Measurements from ENCODE around the gene ATP6V1F. TPM values are rescaled to one million over a fixed set of nuclear protein-coding genes. Genes with fewer than 3 reads are reported as not detected.
A peak's percentile ranks its signal among the peaks of the same experiment; 100 is the strongest.

Gene ATP6V1F
- total RNA-seq, 6 experiments from 2014 or later = 179 to 212 (median 193) TPM

DNA sequence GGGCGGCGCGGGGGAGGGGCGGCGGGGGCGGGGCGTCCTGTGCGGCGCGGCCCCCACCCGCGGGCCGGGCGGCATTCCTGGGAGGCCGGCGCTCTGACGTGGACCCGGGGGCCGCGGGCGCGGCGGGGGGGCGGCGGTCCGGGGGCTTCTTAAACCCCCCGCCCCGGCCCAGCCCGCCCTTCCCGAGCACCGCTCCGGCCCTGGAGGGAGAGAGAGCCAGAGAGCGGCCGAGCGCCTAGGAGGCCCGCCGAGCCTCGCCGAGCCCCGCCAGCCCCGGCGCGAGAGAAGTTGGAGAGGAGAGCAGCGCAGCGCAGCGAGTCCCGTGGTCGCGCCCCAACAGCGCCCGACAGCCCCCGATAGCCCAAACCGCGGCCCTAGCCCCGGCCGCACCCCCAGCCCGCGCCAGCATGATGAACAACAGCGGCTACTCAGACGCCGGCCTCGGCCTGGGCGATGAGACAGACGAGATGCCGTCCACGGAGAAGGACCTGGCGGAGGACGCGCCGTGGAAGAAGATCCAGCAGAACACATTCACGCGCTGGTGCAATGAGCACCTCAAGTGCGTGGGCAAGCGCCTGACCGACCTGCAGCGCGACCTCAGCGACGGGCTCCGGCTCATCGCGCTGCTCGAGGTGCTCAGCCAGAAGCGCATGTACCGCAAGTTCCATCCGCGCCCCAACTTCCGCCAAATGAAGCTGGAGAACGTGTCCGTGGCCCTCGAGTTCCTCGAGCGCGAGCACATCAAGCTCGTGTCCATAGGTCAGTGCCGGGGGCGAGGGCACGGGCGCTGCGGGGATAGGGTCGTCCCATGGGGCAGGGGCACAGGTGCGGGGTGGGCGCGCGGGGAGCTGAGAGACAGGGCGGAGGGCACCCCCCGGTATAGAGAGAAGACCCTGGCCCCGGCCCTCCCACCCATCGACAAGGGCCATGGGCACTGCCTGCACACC is 32.2 kb upstream of the ATP6V1F start, which contains the start of gene FLNC:
FLNC (plus strand) TSS at position 176 of the 947 bp plus-strand sequence; CDS start at position 408, 232 bp downstream.
- peak within 1 kb of the TSS; percentile 96 for H3K4me3 Mint-ChIP-seq
- peak within 1 kb of the TSS; percentile 98 for H3K27ac Mint-ChIP-seq
- peaks cover 20% of the 10 kb centered on the region for H3K36me3 Mint-ChIP-seq (ENCODE audit: low read depth)
- TF ChIP-seq, protein P1, sequence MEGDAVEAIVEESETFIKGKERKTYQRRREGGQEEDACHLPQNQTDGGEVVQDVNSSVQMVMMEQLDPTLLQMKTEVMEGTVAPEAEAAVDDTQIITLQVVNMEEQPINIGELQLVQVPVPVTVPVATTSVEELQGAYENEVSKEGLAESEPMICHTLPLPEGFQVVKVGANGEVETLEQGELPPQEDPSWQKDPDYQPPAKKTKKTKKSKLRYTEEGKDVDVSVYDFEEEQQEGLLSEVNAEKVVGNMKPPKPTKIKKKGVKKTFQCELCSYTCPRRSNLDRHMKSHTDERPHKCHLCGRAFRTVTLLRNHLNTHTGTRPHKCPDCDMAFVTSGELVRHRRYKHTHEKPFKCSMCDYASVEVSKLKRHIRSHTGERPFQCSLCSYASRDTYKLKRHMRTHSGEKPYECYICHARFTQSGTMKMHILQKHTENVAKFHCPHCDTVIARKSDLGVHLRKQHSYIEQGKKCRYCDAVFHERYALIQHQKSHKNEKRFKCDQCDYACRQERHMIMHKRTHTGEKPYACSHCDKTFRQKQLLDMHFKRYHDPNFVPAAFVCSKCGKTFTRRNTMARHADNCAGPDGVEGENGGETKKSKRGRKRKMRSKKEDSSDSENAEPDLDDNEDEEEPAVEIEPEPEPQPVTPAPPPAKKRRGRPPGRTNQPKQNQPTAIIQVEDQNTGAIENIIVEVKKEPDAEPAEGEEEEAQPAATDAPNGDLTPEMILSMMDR (IDR thresholded peaks at IDR 0.05) = no peak
- peak; percentile 65 for DNase-seq
- H3K27me3 Mint-ChIP-seq (ENCODE audit: insufficient read depth) = peaks cover 13% of the 10 kb centered on the region
- no peaks in the 10 kb centered on the region for H3K9me3 Mint-ChIP-seq
- H3K4me1 Mint-ChIP-seq (ENCODE audit: low read depth) = peaks cover 57% of the 10 kb centered on the region

DNA sequence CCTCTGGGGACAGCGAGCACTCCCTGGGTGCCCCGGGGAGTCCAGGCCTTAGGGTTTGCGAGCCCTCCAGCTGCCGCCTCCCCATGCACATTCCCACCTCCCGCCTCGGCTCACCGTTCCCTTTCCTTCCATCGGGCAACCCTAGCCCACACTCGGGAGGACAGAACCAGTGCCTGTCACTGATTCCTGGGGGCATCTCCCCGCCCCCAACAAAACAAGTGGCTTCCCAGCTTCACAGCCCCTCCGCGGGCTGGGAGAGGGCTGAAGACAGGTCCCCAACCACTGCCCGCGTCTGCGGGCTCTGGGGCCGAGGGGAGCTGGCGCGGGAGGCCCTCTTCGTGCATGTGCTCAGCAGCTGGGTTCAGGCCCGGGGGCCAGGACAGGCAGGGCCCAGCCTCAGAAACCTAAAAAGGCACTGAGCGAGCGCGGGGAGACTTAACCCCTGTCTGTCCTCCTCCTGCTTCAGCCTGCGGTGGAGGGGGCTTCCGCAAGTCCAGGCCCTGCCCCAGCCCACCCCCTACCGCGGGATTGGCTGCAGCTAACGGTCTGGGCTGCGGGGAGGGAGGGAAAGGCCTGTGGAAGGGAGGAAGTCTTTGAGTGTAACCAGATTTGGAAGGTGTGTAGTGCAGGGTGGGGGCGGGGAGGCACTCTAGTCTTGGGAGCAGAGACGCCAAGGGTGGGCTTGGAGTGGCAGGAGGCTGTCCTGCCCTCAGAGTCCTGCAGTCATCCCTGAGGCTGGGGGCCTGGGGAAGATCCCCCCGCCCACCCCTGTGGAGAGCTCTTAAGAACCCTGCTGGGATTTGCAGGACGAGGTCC is 31.3 kb upstream of the ATP6V1F start:
- peak overlapping the region; percentile 96 for H3K4me3 Mint-ChIP-seq
- H3K27ac Mint-ChIP-seq = peak overlapping the region; percentile 87
- H3K4me1 Mint-ChIP-seq (ENCODE audit: low read depth) = peaks cover 66% of the 10 kb centered on the region
- TF ChIP-seq, protein P1 (IDR thresholded peaks at IDR 0.05) = no peak
- no peaks in the 10 kb centered on the region for H3K9me3 Mint-ChIP-seq
- DNase-seq = no peak
- H3K36me3 Mint-ChIP-seq (ENCODE audit: low read depth) = peaks cover 26% of the 10 kb centered on the region
- H3K27me3 Mint-ChIP-seq (ENCODE audit: insufficient read depth) = peaks cover 13% of the 10 kb centered on the region

DNA sequence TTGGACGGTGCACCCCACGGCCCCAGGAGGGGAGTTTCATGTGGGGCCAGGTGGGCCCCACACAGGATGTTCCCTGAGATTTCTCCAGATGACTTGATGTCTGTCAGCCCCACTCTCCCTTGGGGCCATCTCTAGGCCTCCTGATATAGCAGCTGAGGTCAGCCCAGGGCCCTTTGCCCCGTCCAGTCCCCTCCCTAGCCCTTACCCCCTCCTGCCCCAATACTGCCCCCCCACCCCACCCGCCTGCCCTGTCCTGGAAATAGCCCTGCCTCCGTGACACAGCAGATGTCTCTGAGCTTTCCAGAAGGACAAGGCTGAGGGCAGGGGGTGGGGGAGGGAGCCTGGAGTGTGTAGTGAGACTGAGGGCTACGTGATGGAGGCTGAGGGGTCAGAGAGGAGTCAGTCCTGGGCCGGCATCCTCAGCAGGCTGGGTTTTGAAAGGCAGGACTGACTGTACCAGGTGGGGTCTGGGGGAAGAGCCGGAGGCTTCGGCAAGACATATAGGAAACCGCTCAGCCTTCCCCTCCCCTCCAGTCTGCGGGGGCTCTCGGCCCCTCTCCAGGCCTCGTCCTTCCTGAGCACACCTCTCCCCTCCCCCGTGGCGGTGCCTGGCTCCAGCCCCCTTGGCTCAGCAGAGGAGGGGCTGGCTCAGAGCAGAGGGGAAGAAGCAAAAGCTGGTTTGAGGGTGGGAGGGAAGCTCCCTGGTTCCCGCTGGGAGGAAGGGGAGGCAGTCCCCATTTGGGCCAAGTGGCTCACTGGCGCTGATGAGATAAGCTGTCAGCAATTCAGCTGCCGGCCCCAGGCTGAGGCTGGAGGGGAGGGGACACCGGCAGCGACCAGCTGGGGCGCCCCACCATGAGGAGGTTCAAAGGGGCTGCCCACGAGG is 30.4 kb upstream of the ATP6V1F start:
- TF ChIP-seq, protein P1 (IDR thresholded peaks at IDR 0.05) = no peak
- peaks cover 13% of the 10 kb centered on the region for H3K27me3 Mint-ChIP-seq (ENCODE audit: insufficient read depth)
- peak overlapping the region; percentile 87 for H3K27ac Mint-ChIP-seq
- DNase-seq = no peak
- H3K36me3 Mint-ChIP-seq (ENCODE audit: low read depth) = peaks cover 26% of the 10 kb centered on the region
- H3K4me3 Mint-ChIP-seq = peak overlapping the region; percentile 96
- H3K9me3 Mint-ChIP-seq = no peaks in the 10 kb centered on the region
- H3K4me1 Mint-ChIP-seq (ENCODE audit: low read depth) = peaks cover 60% of the 10 kb centered on the region

DNA sequence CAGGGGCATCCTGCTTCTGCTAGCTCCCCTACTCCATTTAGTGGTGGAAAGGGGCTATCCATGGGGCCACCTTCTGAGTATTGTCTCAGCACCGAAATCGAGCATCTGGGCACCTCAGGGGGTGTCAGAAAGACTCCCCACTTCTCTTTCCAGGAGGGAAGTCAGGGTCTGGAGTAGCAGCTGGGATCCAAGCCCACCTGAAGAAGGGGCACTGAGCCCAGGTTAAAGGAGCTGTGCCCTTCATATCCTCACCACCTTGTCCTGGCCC is 29.8 kb upstream of the ATP6V1F start:
- peaks cover 13% of the 10 kb centered on the region for H3K27me3 Mint-ChIP-seq (ENCODE audit: insufficient read depth)
- TF ChIP-seq, protein P1 (IDR thresholded peaks at IDR 0.05) = no peak
- peaks cover 26% of the 10 kb centered on the region for H3K36me3 Mint-ChIP-seq (ENCODE audit: low read depth)
- no peak for DNase-seq
- H3K4me1 Mint-ChIP-seq (ENCODE audit: low read depth) = peaks cover 54% of the 10 kb centered on the region
- peak overlapping the region; percentile 87 for H3K27ac Mint-ChIP-seq
- H3K9me3 Mint-ChIP-seq = no peaks in the 10 kb centered on the region
- H3K4me3 Mint-ChIP-seq = peak overlapping the region; percentile 96

Data from HFFc6 (cell line).